ENCODE results near the gene TMTC2.

Gene TMTC2

GRCh38 chr12:82862876-82863649 lies 176.4 kb downstream of the TMTC2 start:
- in situ Hi-C loops (cut with MboI; ENCODE audit: low pct_unique_long_range_greater_than_20kb, low sequenced_read_pairs, unreplicated experiment), result no loop called here
- no peak for TF ChIP-seq CTCF (IDR thresholded peaks at IDR 0.05; ENCODE audit: extremely low read depth, insufficient read depth, missing control alignments)

GRCh38 chr12:82866227-82866775 lies 179.6 kb downstream of the TMTC2 start:
- no peak for DNase-seq (ENCODE audit: low spot score)
- no peak for TF ChIP-seq CTCF (IDR thresholded peaks at IDR 0.05; ENCODE audit: extremely low read depth, insufficient read depth, missing control alignments)
- in situ Hi-C loops (cut with MboI; ENCODE audit: low pct_unique_long_range_greater_than_20kb, low sequenced_read_pairs, unreplicated experiment), result no loop called here

More at GRCh38 chr12:82862876-82863649, 176.4 kb downstream of the TMTC2 start:
- no peak for DNase-seq (ENCODE audit: low spot score)

- no peak for TF ChIP-seq CTCF (IDR thresholded peaks at IDR 0.05; ENCODE audit: extremely low read depth, insufficient read depth, missing control alignments)
- in situ Hi-C loops (cut with MboI; ENCODE audit: low pct_unique_long_range_greater_than_20kb, low sequenced_read_pairs, unreplicated experiment), result no loop called here
- no peak for DNase-seq (ENCODE audit: low spot score)
Measured at GRCh38 chr12:82866946-82867345, 180.2 kb downstream of the TMTC2 start.

GRCh38 chr12:82867762-82868500 lies 181.2 kb downstream of the TMTC2 start:
- no peak for DNase-seq (ENCODE audit: low spot score)
- in situ Hi-C loops (cut with MboI; ENCODE audit: low pct_unique_long_range_greater_than_20kb, low sequenced_read_pairs, unreplicated experiment), result no loop called here

GRCh38 chr12:82870771-82871377 lies 184.2 kb downstream of the TMTC2 start:
- in situ Hi-C loops (cut with MboI; ENCODE audit: low pct_unique_long_range_greater_than_20kb, low sequenced_read_pairs, unreplicated experiment), result no loop called here
- no peak for DNase-seq (ENCODE audit: low spot score)
- no peak for TF ChIP-seq CTCF (IDR thresholded peaks at IDR 0.05; ENCODE audit: extremely low read depth, insufficient read depth, missing control alignments)

More at GRCh38 chr12:82867762-82868500, 181.2 kb downstream of the TMTC2 start:
- TF ChIP-seq CTCF (IDR thresholded peaks at IDR 0.05; ENCODE audit: extremely low read depth, insufficient read depth, missing control alignments), result no peak

GRCh38 chr12:82872088-82872487 lies 185.4 kb downstream of the TMTC2 start:
- no peak for DNase-seq (ENCODE audit: low spot score)
- in situ Hi-C loops (cut with MboI; ENCODE audit: low pct_unique_long_range_greater_than_20kb, low sequenced_read_pairs, unreplicated experiment), result no loop called here
- no peak for TF ChIP-seq CTCF (IDR thresholded peaks at IDR 0.05; ENCODE audit: extremely low read depth, insufficient read depth, missing control alignments)
